GM21528 (cell line): ENCODE results near the gene RPP40.
"Not testable (repeated sequence)": the region's sequence is repeated elsewhere in the genome, so short reads cannot be mapped to it uniquely, and the experiment has no call there.

Experiments
- ATAC-seq: cut with Tn5 transposase; IDR thresholded peaks from one replicate; pipeline ENCODE4 v1.9.1; 2021; ENCODE audit warnings: mild to moderate bottlenecking, moderate library complexity; ENCODE audit not compliant: unreplicated experiment, low FRiP score

The RPP40 gene, protein sequence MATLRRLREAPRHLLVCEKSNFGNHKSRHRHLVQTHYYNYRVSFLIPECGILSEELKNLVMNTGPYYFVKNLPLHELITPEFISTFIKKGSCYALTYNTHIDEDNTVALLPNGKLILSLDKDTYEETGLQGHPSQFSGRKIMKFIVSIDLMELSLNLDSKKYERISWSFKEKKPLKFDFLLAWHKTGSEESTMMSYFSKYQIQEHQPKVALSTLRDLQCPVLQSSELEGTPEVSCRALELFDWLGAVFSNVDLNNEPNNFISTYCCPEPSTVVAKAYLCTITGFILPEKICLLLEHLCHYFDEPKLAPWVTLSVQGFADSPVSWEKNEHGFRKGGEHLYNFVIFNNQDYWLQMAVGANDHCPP

DNA sequence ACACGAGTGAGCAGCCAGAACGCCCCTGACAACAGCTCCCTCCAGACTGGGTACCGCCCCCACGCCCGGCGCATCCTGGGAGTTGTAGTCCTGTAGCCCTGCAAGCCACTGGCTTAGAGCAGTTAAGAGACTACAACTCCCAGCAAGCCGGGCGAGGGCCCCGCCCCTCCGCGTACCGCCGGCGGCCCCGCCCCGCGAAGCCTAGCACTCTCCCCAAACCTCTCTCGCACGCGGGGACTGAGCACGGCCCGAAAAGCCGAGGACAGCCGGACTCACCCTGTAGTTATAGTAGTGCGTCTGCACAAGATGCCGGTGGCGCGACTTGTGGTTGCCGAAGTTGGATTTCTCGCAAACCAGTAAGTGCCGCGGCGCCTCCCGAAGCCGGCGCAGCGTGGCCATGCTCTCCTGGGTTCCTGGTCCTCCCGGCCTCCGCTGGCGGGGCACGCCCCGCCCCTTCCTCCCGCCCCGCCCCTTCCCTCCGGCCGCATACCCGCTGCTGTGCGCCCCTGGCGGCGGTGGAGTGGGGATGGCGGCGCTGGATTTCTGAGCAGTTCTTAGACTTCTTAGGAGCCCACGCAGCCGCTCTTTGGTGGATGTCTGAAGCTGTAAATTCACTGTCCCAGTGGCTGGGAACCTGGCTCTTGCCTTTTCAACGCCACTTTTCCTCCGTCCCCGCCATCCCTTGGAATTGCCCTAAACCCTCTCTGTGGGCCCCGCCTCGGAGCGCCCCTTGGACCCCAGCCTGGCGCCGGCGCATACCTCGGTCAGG, at the start of gene RPP40:
TSS of gene RPP40 (minus strand) at position 434 of the 769 bp plus-strand sequence. CDS start at position 399, 35 bp downstream.
- peak; percentile 97 for ATAC-seq

DNA sequence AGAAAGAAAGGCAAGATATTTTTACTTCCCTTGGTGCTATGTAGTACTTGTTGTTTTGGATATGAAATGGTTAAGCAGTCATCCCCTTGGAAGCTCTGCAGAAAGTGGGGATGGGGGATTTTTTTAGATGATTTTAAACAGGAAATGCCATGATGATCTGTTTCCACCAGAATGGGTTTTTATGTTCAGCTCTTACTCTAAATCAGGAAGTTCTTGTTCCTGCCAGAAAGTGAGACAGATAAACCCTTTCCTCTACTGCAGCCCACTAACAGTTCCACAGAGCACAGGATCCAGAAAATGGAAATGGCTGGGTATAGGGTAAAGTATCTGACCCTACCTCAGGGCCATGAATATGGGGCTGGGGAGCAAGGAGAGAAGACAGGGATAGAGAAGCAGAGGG, 49.2 kb upstream of the RPP40 start:
- no peak for ATAC-seq

DNA sequence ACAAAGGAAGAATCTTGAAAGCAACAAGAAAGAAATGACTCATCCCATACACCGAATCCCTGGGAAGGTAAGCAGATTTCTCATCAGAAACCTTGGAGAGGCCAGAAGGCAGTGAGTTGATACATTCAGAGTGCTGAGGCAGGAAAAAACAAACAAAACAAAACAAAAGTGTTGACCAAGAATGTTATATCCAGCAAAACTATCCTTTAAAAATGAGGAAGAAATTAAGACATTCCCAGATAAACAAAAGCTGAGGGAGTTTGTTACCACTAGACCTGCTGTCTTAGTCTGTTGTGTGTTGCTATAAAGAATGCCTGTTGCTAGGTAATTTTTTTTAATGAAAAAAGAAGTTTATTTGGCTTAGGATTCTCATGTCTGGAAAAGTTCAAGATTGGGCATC, 47.6 kb upstream of the RPP40 start:
- ATAC-seq: no peak

DNA sequence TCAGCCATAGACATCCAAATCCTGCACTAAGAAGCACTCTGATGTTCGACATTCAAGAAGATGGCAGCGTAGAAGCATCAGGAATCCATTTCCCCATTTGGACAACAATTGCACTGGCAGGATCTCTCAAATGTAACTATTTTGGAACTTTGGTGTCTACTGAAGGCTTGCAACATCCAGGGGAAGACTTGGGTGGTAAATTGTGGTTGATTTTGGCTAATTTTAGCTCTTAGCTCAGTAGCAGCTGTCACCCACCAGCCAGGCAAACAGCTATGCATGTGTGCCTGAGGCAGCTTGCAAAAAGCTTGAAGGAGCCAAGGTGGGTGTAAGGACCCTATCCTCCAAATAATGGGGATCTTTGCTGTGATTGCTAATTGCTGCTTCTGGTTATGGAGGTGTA, 46.2 kb upstream of the RPP40 start:
- ATAC-seq: no peak

DNA sequence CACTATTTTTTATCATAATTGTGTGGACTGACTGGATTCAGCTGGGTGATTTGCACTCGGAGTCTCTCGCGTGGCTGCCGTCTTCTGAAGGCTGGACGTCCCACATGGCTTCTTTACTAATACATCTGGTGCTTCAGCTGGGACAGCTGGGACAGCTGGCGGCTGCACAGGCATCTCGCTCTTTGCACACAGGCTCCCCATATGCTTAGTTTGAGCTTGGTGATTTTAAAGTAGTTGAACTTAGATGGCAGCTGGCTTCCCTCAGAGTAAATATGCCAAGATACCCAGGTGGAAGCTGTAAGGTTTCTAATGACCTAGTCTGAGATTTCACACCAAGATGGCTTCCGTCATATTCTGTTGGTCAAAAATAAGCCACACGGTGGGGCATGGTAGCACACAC, 42.6 kb upstream of the RPP40 start:
- ATAC-seq: no peak

DNA sequence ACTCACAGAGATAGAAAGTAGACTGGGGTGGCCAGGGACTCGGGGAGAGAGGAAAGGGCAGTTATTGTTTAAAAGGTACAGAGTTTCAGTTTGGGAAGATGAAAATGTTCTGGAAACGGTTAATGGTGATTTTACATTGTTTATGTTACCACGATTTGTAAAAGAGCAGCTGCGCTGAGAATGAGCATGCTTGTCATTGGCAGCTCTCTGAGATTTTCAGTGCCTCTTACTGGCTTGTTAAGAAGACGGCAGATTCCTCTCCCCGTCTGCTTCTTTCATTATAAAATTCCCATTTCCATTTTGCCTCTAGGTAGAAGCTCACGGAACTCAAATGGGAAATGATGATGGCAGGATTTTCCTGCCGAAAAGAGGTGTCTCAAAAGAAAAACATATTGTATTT, 41.6 kb upstream of the RPP40 start:
- no peak for ATAC-seq

DNA sequence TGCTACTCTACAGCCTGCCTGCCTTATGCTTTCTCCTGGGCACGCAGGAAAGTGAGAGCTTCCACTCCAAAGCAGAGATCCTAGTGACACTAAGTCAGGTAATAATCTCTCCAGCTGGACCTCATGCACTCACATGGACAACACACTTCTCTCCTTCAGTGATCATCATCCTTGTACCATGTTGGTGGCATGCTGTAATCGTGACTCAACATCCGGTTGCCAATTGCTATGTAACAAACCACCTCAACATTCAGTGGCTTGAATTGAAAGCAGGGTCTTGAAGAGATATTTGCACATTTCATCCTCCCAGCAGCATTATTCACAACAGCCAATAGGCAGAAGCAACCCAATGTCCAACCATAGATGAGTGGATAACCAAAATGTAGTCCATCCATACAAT, 41.0 kb upstream of the RPP40 start:
- no peak for ATAC-seq

DNA sequence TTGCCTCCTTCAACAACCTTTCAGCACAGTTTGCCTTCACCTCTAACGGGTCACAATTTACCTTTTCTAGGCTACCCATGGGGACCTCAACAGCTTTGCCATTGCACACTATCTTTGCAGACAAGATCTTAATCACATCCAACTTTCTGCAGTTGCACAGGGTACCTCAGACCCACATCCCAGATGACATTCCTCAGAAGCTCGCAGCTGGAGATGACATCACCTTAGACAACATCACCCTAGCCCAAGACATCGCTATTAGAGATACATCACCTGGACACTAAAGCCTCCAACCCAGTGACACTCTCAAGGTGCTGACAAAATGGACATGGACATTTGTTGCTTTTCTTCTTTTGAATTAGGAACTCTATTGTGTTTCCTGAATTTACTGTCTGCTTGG, 38.6 kb upstream of the RPP40 start:
- no peak for ATAC-seq

DNA sequence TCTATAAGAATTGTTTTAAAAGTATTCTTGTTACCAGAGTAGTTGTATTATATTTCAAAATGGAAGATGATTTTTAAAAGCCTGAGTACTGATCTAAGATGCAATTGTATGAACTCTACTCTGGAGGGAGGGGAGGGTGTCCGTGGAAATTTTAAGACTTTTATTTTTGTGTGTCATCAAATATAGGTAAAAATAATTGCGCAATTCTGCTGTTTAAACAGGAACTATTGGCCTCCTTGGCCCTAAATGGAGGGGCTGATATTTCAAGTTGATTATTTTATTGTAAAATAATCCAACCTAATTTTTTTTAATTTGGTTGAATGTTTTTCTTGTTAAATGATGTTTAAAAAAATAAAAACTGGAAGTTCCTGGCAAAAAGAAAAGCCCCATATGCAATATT, 38.1 kb upstream of the RPP40 start:
- no peak for ATAC-seq

DNA sequence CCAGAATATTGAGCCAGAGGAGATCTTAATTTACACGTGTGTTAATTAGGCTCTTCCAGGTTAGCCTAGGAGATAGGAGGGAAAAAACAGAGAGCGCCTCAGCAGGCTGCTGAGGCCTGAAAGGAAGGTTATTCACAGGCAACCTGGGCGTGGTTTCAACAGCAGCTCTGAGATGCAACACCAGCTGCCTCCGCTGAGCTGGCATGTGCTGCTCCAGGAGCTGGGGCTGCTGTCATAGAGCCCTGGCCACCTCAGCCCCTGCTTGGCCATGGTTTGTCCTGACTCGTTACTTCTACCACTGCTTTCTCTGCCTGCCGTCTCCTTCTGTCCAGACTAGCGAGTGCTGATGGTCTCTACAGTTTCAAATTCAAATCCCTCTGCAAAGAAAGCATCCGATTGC, 32.4 kb upstream of the RPP40 start:
- ATAC-seq: no peak

DNA sequence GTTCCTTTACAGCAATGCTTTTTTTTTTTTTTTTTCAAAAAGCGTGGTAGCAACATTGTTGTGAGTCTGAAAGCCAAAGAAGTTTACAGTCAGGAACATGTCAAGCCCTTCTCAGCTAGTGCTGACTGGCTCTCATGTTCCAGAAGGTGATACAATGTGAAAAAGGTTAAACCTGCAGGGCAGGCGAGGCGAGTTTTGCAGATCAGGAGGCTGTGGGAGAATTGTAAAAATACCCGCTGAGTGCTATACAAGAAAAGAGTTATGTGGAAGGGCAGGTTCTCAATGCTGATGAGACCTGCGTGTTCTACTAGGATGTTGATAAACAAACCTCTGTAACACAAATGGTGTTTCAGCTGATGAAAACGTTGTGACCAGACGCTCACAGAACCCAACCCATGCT, 30.9 kb upstream of the RPP40 start:
- ATAC-seq: no peak

DNA sequence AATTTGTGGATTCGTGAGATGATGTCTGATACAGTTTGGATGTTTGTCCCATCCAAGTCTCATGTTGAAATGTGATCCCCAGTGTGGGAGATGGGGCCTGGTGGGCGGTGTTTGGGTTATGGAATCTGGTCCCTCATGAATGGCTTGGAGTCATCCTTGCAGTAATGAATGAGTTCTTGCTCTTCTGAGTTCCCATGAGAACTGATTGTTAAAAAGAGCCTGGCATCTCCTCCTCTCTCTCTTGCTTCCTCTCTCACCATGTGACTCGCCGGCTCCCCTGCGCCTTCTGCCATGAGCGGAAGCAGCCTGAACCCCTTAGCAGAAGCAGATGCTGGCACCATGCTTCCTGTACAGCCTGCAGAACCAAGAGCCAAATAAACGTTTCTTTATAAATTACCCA, 30.5 kb upstream of the RPP40 start:
- ATAC-seq: no peak

DNA sequence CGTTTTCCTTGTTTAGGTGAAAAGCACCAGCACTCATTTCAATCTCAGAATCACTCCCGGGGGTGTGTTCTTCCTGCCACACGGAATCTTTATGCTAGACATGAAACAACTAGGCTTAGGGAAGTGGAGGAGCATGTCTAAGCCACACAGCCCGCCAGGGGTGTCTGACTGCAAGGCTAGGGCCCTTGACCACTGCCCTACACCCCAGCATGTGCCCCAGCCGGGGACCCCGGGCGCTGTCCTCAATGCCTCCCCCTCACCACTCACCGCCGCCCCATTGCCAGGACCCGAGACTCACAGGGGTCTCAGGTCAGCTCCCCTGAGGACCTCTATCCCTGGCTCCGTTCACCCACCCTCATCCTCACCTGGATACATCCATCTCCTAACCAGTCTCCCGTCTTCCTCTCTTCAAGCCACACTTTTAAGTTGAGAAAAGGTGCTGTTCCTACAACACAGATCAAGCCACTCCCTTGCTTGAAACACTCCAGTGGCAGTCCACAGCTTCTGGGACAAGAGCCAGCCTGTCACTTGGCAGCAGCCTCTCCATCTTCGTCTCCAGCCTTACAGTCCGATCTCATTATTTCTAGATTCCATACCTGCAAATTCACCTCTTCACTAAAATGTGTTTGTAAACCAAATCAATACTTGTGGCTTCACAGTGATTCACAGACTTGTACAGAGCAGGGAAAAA, 29.5 kb upstream of the RPP40 start:
- ATAC-seq: not testable (repeated sequence)

DNA sequence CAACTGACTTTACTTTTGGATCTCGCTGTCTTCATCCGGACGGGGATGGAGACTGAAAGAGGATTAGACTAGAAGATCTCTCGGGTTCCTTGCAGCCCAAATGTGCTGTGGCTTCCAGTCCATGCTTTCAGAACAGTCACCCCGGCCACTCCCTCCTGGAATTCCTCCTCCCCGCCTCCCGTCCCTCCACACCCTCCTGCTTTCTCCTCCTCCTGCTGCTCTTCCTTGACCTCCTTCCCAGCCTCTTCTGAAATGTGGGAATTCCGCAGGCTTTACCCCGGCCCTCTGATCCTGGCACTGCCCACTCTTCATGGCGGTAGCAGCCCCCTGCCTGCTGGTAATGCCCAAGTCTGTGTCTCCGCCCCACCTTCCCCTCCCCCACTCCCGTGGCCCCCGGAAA, 28.9 kb upstream of the RPP40 start:
- ATAC-seq: not testable (repeated sequence)

DNA sequence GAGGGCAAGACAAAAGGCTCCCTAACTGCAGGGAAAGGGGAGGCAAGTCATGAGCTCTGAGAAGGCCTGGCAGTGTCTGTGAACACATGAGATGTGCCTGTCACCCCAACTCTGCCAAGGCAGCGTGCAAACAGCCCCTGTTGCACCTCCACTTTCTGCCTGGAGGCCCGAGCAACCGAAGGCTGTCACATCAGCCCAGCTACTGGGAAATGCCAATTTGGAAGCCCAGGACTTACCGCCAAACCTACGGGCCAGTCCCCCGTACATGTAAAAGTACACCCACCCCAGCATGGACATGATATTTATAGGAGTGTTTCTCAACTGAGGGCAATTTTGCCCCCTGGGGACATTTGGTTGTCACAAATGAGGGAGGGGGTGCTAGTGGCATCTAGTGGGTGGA, 27.3 kb upstream of the RPP40 start:
- ATAC-seq: no peak

DNA sequence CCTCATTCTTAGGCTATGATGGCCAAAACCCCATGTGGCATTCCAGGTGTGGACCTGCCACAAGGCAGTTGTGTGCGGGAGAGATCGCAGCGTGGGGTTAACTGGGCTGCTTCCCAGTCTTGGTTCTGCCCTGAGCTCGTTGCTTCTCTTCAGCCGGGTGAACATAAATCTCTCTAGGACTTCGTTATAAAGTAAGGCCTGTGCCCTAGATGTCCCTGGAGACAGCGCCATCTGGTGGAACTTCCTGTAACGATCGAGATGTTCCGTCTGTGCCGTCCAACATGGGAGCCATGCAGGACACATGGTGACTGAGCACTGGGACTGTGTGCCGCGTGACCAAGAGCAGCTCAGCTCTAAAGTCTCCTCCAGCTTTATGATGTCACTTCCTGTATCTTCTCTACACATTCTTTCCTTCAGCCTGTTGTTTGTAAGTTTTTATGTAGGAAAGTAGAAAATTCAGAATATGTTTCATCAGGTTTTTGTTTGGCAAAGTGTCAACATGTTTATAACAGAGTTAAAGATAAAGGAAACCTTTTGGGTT, 26.8 kb upstream of the RPP40 start:
- peak; percentile 94 for ATAC-seq

DNA sequence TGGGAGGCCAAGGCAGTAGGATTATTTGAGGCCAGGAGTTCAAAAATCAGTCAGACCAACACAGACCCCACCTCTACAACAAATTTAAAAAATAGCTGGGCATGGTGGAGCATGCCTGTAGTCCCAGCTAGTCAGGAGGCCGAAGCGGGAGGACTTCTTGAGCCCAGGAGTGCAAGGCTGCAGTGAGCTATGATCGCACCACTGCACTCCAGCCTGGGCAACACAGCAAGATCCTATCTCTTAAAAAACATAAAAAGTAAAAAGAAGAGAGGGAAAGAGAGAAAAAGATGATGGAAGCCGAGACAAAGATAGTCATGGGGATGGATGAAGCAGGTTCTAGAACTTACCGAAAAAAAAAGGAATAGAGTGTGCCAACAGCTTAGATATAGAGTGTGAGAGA, 25.8 kb upstream of the RPP40 start:
- no peak for ATAC-seq

DNA sequence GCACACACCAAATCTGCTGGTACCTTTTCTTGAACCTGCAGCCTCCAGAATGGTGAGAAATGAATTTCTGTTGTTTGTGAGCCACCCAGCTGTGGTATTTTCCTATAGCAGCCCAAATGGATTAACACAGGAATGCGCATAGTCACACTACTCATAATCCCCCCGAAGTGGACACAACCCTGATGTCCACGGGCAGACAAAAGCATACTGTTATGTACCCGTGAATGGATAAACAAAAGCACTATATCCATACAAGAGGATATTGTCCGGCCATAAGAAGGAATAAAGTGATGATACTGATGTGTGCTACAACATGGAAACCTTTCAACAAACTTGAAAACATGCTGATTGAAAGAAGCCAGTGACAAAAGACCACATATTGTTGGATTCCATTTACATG, 25.1 kb upstream of the RPP40 start:
- ATAC-seq: no peak

DNA sequence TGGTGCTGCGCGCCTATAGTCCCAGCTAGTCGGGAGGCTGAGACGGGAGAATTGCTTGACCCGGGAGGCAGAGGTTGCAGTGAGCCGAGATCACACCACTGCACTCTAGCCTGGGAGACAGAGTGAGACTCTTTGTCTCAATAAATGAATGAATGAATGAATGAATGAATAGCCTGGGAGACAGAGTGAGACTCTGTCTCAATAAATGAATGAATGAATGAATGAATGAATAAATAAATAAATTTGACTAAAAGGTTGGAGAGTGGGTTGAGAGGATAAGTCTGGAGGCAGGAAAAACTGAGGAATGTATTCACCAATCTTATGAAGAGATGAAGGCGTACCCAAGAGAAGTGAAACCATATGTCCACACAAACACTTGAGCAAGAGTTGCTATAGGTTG, 24.5 kb upstream of the RPP40 start:
- no peak for ATAC-seq

DNA sequence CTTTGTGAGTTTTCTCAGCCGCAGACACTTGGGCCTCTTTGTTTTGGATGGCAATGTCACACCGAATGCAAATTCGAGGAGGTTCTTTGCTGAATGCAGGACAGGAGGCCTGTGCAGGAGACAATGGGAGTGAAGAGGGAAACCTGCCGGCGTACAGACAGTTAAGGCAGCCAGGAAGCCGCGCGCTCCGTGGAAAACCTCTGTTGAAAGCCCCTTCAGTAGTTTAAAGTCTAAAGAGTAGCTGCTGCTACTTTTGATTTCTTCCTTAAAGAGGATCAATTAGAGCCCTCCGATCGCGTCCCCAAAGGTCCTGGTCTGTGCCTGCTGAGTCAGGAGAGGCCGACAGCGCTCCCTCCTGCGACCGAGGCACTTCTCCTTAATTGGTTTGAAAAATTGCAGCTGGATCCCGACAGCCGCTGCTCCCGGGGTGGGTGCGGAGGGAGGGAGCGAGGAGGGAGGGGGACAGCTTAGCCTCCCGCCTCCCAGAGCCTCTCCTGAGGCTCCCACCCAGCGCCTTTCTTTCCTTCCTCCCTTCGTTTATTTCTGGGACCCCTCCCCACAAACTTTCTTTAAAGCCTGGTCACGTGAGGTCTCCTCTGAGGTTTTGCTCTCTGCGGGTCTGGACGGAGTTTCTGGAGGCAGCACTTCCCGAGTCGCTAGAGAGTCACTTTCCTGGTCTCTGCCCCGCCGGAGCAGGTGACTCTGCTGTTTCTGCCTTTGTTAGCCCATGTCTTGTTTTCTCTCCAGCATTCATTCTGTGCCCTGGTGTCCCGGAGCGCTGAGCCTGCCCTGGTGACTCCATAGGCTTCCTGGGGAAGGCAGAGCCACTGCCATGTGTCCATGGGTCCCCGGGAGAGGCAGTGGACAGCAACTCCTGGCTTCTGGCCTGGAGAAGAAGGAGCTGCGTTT, 22.3 kb upstream of the RPP40 start:
- no peak for ATAC-seq
